Measurements from ENCODE around the gene ZIC1. TPM values are rescaled to one million over a fixed set of nuclear protein-coding genes. Genes with fewer than 3 reads are reported as not detected.

ZIC1 gene
- total RNA-seq, 1 experiment from 2014 or later: not detected

- WGBS (ENCODE audit: extremely low coverage, insufficient read length, low lambda C conversion rate): no CpG with 5 or more reads among the region's 20 CpGs
- Mint-ChIP-seq H3K27ac (no peak overlapping the region), H3K9me3 (peaks cover 0 to 3% of the 10 kb centered on the region in 2 experiments; a peak in 2 of 5 replicates), H3K36me3 (ENCODE audit: insufficient read depth in 1 of 3, low read depth in 3 of 3) (no peaks in the 10 kb centered on the region; a peak in 1 of 7 replicates), H3K4me1 (peaks cover 16 to 72% of the 10 kb centered on the region in 2 experiments), H3K4me3 (peak overlapping the region in 1 of 2 experiments; percentile 73; a peak in 2 of 5 replicates), H3K27me3 (ENCODE audit: low read depth) (peaks cover 99% of the 10 kb centered on the region)
- H3K4me2 ChIP-seq (ENCODE audit: insufficient read depth, insufficient read length, low read length): peak overlapping the region; percentile 84
- H2BK20ac ChIP-seq (ENCODE audit: low read depth, low read length, poor library complexity, severe bottlenecking): no peak overlapping the region
- H3K18ac ChIP-seq (ENCODE audit: insufficient read length, low read depth, low read length): no peak overlapping the region
- H4K91ac ChIP-seq (ENCODE audit: insufficient read length, low read depth, low read length): no peak overlapping the region
- no peak overlapping the region for H2BK12ac ChIP-seq (ENCODE audit: insufficient read length, low read depth, low read length)
- no peak overlapping the region for H3K14ac ChIP-seq (ENCODE audit: insufficient read depth, low read length)
- no peak overlapping the region for H2AK5ac ChIP-seq (ENCODE audit: insufficient read length, low read length)
- no peaks in the 10 kb centered on the region for H3K79me1 ChIP-seq (ENCODE audit: insufficient read depth, low read depth, low read length, poor library complexity, severe bottlenecking)
- H3K9ac ChIP-seq (ENCODE audit: extremely low read depth, insufficient read length, low read length): no peak overlapping the region
- H2BK5ac ChIP-seq (ENCODE audit: insufficient read length, low read length): no peak overlapping the region
- no peak overlapping the region for H4K5ac ChIP-seq (ENCODE audit: insufficient read length, low read depth, low read length)
- H3K9me3 ChIP-seq (ENCODE audit: control insufficient read depth, low read depth, low read length): no peaks in the 10 kb centered on the region
- no peak for DNase-seq
- H3K27ac ChIP-seq (ENCODE audit: insufficient read length, low read depth, low read length): no peak overlapping the region
- H3K56ac ChIP-seq (ENCODE audit: insufficient read length, low read depth, low read length): no peak overlapping the region
- no peak overlapping the region for H2AFZ ChIP-seq (ENCODE audit: low read length)
- no peaks in the 10 kb centered on the region for H4K20me1 ChIP-seq (ENCODE audit: control insufficient read depth, insufficient read depth, insufficient read length)
- H2BK120ac ChIP-seq (ENCODE audit: low read depth, low read length, poor library complexity, severe bottlenecking): no peak overlapping the region
- no peak overlapping the region for H3K23ac ChIP-seq (ENCODE audit: insufficient read length, low read depth, low read length)
- H3K4ac ChIP-seq (ENCODE audit: low read depth, low read length): no peak overlapping the region
- peaks cover 35% of the 10 kb centered on the region for H3K23me2 ChIP-seq (ENCODE audit: insufficient read length, low read depth, low read length, poor library complexity, severe bottlenecking)
- no peak for TF ChIP-seq CTCF (conservative IDR thresholded peaks at IDR 0.05)
- H3K4me1 ChIP-seq (ENCODE audit: insufficient read depth, low read length): peaks cover 3% of the 10 kb centered on the region; the same call in 1 of the 2 replicates
- H3K27me3 ChIP-seq (ENCODE audit: insufficient read depth, low read length): peaks cover 80% of the 10 kb centered on the region
- no peaks in the 10 kb centered on the region for H3K79me2 ChIP-seq (ENCODE audit: insufficient read depth, low read length)
- no peak overlapping the region for H3T11ph ChIP-seq (ENCODE audit: low read length)
- no peak overlapping the region for H4K8ac ChIP-seq (replicated peaks; ENCODE audit: insufficient read length, low read depth, low read length)
- no peak overlapping the region for H2BK15ac ChIP-seq (ENCODE audit: low read depth, low read length)
Measured at GRCh38 chr3:147411815-147412241, 2.7 kb downstream of the ZIC1 start.
